Measurements from ENCODE around the gene EEF2. TPM values are rescaled to one million over a fixed set of nuclear protein-coding genes. Genes with fewer than 3 reads are reported as not detected.
"Not testable (repeated sequence)": the region's sequence is repeated elsewhere in the genome, so short reads cannot be mapped to it uniquely, and the experiment has no call there.

EEF2 gene
- total RNA-seq, 2 donors from 2014 or later: 1,974 to 1,998 TPM

DNA sequence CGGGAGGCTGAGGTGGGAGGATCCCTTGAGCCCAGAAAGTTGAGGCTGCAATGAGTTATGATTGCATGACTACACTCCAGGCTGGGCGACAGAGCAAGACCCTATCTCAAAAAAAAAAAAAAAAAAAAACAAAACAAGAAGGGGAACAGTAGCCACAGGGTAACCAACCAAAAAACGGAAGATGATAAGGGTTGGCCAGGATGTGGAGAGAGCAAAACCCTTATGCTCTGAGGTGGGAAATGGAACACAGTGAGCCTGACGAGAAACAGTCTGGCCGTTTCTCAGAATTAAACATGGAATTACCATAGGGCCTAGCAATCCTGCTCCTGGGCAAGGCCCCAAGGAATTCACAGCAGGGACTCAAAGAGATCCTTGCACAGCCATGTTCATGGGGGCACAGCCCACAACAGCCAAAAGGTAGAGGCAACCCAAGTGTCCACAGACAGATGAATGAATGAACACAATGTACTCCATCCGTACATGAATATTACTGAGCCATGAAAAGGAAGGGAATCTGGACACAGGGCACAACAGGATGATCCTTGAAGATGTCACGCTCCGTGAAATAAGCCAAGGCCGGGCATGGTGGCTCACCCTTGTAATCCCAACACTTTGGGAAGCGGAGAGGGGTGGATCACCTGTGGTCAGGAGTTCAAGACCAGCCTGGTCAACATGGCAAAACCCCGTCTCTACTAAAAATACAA lies 41.1 kb downstream of the EEF2 start:
- H3K27me3 ChIP-seq (replicated peaks; ENCODE audit: insufficient read depth): no peaks in the 10 kb centered on the region
- TF ChIP-seq POLR2AphosphoS5 (IDR thresholded peaks at IDR 0.05): no peak
- TF ChIP-seq, protein P1, sequence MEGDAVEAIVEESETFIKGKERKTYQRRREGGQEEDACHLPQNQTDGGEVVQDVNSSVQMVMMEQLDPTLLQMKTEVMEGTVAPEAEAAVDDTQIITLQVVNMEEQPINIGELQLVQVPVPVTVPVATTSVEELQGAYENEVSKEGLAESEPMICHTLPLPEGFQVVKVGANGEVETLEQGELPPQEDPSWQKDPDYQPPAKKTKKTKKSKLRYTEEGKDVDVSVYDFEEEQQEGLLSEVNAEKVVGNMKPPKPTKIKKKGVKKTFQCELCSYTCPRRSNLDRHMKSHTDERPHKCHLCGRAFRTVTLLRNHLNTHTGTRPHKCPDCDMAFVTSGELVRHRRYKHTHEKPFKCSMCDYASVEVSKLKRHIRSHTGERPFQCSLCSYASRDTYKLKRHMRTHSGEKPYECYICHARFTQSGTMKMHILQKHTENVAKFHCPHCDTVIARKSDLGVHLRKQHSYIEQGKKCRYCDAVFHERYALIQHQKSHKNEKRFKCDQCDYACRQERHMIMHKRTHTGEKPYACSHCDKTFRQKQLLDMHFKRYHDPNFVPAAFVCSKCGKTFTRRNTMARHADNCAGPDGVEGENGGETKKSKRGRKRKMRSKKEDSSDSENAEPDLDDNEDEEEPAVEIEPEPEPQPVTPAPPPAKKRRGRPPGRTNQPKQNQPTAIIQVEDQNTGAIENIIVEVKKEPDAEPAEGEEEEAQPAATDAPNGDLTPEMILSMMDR (IDR thresholded peaks at IDR 0.05): no peak
- TF ChIP-seq POLR2A (IDR thresholded peaks at IDR 0.05): no peak
- H3K4me3 ChIP-seq: no peak overlapping the region
- WGBS: 80% methylated on average over 11 of the region's 11 CpGs
- H3K4me1 ChIP-seq (replicated peaks): no peaks in the 10 kb centered on the region
- intact Hi-C loops (cut with DNase I): no loop called here
- no peaks in the 10 kb centered on the region for H3K36me3 ChIP-seq
- H3K27ac ChIP-seq: no peak overlapping the region
- no peaks in the 10 kb centered on the region for H3K9me3 ChIP-seq
- DNase-seq (ENCODE audit: low spot score): no peak

DNA sequence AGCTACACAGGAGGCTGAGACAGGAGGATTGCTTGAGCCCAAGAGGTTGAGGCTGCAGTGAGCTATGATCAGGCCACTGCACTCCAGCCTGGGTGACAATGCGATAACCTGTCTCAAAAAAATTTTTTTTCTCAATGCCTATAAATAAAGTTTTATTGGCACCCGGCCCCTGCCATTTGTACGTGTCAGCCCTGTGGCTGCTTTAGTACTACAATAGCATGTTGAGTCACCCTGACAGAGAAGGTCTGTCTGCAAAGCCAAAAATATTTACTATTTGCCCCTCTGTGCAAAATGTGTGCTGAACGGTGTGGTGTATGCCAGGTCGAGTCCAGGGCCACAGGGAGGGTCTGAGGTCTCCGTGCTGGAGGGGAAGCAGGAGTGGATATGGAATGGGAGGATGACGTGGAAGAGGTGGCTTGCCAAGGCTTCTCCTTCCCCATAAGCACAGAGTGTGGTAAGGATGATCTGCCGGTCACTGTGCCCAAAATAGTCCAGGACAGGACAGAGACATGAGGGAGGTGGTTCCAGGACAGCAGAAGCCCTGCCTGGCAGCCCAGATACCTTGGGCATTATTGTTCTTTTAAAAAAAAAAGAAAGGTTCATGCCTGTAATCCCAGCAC lies 42.4 kb downstream of the EEF2 start:
- Histone ChIP-seq H3K36me3 (no peaks in the 10 kb centered on the region), H3K27me3 (replicated peaks; ENCODE audit: insufficient read depth) (no peaks in the 10 kb centered on the region), H3K9me3 (no peaks in the 10 kb centered on the region), H3K4me3 (no peak overlapping the region), H3K27ac (no peak overlapping the region), H3K4me1 (replicated peaks) (no peaks in the 10 kb centered on the region)
- intact Hi-C loops (cut with DNase I): no loop called here
- WGBS: 73% methylated on average over 8 of the region's 8 CpGs
- DNase-seq (ENCODE audit: low spot score): no peak
- TF ChIP-seq, protein P1 (IDR thresholded peaks at IDR 0.05): no peak
- TF ChIP-seq POLR2A (IDR thresholded peaks at IDR 0.05) (no peak), POLR2AphosphoS5 (IDR thresholded peaks at IDR 0.05) (no peak)

DNA sequence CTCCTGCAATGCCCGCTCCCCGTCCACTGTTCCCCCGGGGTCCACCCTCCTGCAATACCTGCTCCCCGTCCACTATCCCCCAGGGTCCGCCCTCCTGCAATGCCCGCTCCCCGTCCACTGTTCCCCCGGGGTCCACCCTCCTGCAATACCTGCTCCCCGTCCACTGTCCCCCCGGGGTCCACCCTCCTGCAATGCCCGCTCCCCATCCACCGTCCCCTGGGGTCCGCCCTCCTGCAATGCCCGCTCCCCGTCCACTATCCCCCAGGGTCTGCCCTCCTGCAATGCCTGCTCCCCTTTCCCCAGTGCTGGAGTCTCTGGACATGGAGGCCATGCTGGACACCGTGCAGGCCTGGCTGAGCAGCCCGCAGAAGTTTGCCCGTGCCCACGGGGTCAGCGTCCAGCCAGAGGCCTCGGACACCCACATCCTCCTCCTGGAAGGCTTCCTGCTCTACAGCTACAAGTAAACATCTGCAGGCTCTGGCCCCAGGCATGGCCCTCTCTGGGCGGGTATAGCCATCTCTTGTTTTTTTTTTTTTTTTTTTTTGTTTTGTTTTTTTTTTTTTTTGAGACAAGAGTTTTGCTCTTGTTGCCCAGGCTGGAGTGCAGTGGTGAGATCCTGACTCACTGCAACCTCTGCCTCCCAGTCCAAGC lies 46.8 kb downstream of the EEF2 start:
- DNase-seq (ENCODE audit: low spot score); H3K9me3 ChIP-seq; H3K36me3 ChIP-seq; H3K4me1 ChIP-seq (replicated peaks); H3K4me3 ChIP-seq; H3K27ac ChIP-seq; H3K27me3 ChIP-seq (replicated peaks; ENCODE audit: insufficient read depth); intact Hi-C loops (cut with DNase I): not testable (repeated sequence)
- 94% methylated on average over 22 of the region's 22 CpGs for WGBS

DNA sequence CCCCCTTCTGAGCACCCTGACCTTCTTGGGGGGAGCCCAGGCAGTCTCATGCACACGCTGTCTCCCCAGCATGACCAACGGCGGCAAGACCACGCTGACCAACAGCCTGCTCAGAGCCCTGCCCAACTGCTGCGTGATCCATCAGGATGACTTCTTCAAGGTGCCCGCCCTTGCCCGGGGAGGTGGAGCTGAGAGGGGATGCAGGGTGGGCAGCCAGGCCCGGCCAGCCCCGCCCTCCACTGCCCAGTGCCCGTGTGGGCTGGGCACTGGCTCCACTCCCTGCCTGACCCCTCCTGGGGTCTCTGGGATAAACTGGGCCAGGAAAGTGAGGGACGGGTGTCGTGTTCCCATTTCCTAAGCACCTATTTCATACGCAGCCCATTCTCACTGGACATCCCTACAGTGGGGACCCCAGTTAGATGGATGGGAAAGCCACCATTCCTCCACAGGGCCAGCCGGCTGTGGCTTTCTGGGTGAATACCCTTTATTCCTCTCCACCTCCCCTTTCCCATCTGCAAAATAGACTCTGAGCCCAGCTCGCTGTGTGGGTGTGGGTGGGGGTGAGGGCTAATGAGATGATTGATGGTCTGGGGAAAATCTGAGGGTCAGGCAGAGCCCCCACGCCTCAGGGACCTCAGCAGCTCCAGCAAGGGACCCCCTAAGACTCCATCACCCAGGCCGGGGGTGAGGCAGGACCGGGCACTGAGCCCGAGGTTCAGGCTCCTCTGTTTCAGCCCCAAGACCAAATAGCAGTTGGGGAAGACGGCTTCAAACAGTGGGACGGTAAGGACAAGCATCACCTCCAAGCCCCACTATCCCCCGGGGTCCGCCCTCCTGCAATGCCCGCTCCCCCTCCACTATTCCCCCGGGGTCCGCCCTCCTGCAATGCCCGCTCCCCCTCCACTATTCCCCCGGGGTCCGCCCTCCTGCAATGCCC lies 48.5 kb downstream of the EEF2 start:
- intact Hi-C loops (cut with DNase I): no loop called here
- 78% methylated on average over 26 of the region's 29 CpGs for WGBS
- no peak for DNase-seq (ENCODE audit: low spot score)
- Histone ChIP-seq H3K4me3 (no peak overlapping the region), H3K36me3 (no peaks in the 10 kb centered on the region), H3K27ac (no peak overlapping the region), H3K9me3 (no peaks in the 10 kb centered on the region), H3K27me3 (replicated peaks; ENCODE audit: insufficient read depth) (peaks cover 4% of the 10 kb centered on the region), H3K4me1 (replicated peaks) (no peaks in the 10 kb centered on the region)
- TF ChIP-seq POLR2AphosphoS5 (IDR thresholded peaks at IDR 0.05): no peak
- TF ChIP-seq POLR2A (IDR thresholded peaks at IDR 0.05): no peak
- TF ChIP-seq, protein P1 (IDR thresholded peaks at IDR 0.05): no peak
